Esophagus squamous epithelium (tissue), 5 donors: ENCODE measurements around the gene SKIC3. TPM values are rescaled to one million over a fixed set of nuclear protein-coding genes. Genes with fewer than 3 reads are reported as not detected.

Source experiments
- DNase-seq: peaks from one replicate; lab custom pipeline; 2025; lab: John Stamatoyannopoulos, UW
- H3K27ac ChIP-seq, 4 donors: fragments of 200-600 bp; sonication (generic); one replicate each; pipeline ENCODE4 v1.5.1; 2016 to 2019; ENCODE audit warnings: mild to moderate bottlenecking in 1 of 4
- H3K27me3 ChIP-seq, 4 donors: fragments of 200-600 bp; sonication (generic); 1 replicate in 3 of 4; 2 replicates in 1 of 4; pipeline versions ENCODE4 v1.5.1 to v1.6.0; 2017 to 2021; ENCODE audit warnings: antibody characterized with exemption in 1 of 4
- H3K36me3 ChIP-seq, 3 donors: fragments of 200-600 bp; sonication (generic); one replicate each; pipeline ENCODE4 v1.5.1; 2016 to 2019
- H3K4me1 ChIP-seq, 3 donors: fragments of 200-600 bp; sonication (generic); one replicate each; pipeline ENCODE4 v1.5.1; 2017 to 2019
- H3K4me3 ChIP-seq, 4 donors: fragments of 200-600 bp; sonication (generic); 1 replicate in 3 of 4; 2 replicates in 1 of 4; pipeline ENCODE4 v1.5.1; 2016 to 2019; ENCODE audit warnings: mild to moderate bottlenecking in 2 of 4, moderate library complexity in 1 of 4
- H3K9me3 ChIP-seq, 3 donors: fragments of 200-600 bp; sonication (generic); one replicate each; pipeline ENCODE4 v1.5.1; 2016 to 2019
- POLR2A ChIP-seq, 4 donors: fragments of 450-650 bp; IDR thresholded peaks; one replicate each; pipeline ENCODE4 v1.6.1; 2017; ENCODE audit warnings: antibody characterized with exemption in 4 of 4, mild to moderate bottlenecking in 4 of 4, moderate library complexity in 3 of 4
- WGBS, 2 donors: methylation state at CpG; one replicate each; pipeline ENCODE4 v1.1.5; 2018; 5-methylcytosine and 5-hydroxymethylcytosine counted together
- intact Hi-C: fragments of 100-400 bp; cut with DNase I; formaldehyde crosslinking; loops from one replicate; pipeline ENCODE4 v1.15.0; 2022
- total RNA-seq, 4 donors: library from RNA; depleted of rRNA; stranded (reverse); fragments of >200 nt; gene quantifications; one replicate each; pipeline ENCODE4 v1.1.0, GENCODE V29; 2016
- TF ChIP-seq, protein P1 (sequence below), 6 experiments: fragments of 450-650 bp in 4 of 6; fragments of 200-600 bp in 2 of 6; sonication (generic) in 2 of 6; IDR thresholded peaks; one replicate each; pipeline ENCODE4 v1.5.1; 2016 to 2019; ENCODE audit warnings: antibody characterized with exemption in 6 of 6, mild to moderate bottlenecking in 4 of 6, moderate library complexity in 4 of 6
- donor health status: DM: yes; HTN: yes; CAD: no.

SKIC3 gene
- total RNA-seq, result 10 to 100 TPM; 27.0 to 71.3 (median 41.6) TPM

DNA sequence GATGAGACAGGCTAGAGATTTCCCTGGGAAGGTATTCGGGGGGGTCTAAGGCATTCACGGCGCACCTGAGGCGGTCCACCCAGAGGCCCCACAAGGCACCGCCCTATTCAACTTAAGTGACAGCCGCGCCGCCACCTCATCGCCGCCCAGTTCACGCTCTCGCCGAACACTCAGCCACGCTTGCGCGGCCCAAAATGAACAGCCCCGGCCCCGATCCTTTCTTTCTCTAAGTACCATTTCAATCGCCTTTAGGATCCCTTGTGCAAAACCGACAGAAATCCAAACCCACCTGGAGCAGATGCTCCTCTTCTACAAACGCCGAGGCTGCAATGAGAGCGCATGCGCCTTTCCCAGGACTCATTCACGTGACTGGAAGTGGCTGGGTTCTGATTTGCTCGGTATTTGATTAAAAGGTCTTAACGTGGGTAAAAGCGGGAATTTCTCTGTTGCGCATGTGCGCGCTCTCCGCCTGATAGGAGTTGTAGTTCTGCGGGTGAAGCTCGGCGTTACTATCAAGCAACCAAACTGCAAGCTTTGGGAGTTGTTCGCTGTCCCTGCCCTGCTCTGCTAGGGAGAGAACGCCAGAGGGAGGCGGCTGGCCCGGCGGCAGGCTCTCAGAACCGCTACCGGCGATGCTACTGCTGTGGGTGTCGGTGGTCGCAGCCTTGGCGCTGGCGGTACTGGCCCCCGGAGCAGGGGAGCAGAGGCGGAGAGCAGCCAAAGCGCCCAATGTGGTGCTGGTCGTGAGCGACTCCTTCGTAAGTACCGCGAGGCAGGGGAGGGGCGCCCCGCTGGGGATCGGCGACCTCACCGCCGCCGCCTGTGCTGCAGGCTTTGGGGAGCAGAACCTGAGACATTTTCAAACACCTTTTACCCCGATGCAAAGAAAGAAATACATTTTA lies at the start of gene SKIC3, which contains the start of gene ARSK:
Gene SKIC3 (minus strand): TSS at position 331 of the 902 bp plus-strand sequence. CDS start 7,827 bp downstream, outside the sequence.
Gene ARSK (plus strand): TSS at position 455 of the 902 bp plus-strand sequence. CDS start 178 bp downstream, at position 633.
- peak; percentile 83 for DNase-seq
- TF ChIP-seq POLR2A (IDR thresholded peaks at IDR 0.05), result peak in 3 of 4 donors; percentile 87 to 88 (median 87)
- TF ChIP-seq, protein P1, sequence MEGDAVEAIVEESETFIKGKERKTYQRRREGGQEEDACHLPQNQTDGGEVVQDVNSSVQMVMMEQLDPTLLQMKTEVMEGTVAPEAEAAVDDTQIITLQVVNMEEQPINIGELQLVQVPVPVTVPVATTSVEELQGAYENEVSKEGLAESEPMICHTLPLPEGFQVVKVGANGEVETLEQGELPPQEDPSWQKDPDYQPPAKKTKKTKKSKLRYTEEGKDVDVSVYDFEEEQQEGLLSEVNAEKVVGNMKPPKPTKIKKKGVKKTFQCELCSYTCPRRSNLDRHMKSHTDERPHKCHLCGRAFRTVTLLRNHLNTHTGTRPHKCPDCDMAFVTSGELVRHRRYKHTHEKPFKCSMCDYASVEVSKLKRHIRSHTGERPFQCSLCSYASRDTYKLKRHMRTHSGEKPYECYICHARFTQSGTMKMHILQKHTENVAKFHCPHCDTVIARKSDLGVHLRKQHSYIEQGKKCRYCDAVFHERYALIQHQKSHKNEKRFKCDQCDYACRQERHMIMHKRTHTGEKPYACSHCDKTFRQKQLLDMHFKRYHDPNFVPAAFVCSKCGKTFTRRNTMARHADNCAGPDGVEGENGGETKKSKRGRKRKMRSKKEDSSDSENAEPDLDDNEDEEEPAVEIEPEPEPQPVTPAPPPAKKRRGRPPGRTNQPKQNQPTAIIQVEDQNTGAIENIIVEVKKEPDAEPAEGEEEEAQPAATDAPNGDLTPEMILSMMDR (IDR thresholded peaks at IDR 0.05), result peak; percentile 4 to 51 (median 36)
- peak within 1 kb of the TSS; percentile 84 to 95 (median 92) for H3K27ac ChIP-seq
- H3K36me3 ChIP-seq, result peaks cover 0 to 13% (median 0%) of the 10 kb centered on the region in 3 donors
- intact Hi-C loops, result no loop called here
- H3K4me1 ChIP-seq, result peaks cover 8 to 45% (median 12%) of the 10 kb centered on the region in 3 donors
- H3K9me3 ChIP-seq, result no peaks in the 10 kb centered on the region
- H3K27me3 ChIP-seq, result no peaks in the 10 kb centered on the region
- peak within 1 kb of the TSS; percentile 63 to 94 (median 77) for H3K4me3 ChIP-seq
- WGBS, 2 donors, result 0% methylated on average over 24 to 40 of the region's 63 CpGs

DNA sequence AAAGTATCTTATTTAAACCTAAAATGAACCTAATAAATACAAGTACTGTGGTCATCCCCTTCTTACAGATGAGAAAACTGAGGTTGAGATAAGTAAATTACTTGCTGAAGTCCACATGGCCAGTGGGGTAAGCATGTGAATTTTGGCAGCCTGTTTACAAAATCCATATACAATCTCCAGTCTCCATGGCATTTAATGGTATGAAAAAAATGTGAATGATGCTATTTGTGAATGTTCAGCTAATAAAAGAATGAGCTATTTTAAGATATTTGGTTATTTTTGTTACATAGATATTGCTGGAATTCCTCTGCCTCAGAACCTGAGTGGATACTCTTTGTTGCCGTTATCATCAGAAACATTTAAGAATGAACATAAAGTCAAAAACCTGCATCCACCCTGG lies 45.8 kb upstream of the SKIC3 start:
- intact Hi-C loops, result no loop called here
- DNase-seq, result no peak
- 86 to 93% methylated on average over 1 of the region's 1 CpG for WGBS, 2 donors
- TF ChIP-seq POLR2A (IDR thresholded peaks at IDR 0.05), result no peak
- TF ChIP-seq, protein P1 (IDR thresholded peaks at IDR 0.05), result no peak
- no peaks in the 10 kb centered on the region for H3K9me3 ChIP-seq
- H3K36me3 ChIP-seq, result peaks cover 0 to 7% (median 0%) of the 10 kb centered on the region in 3 donors
- H3K27me3 ChIP-seq, result no peaks in the 10 kb centered on the region
- H3K4me1 ChIP-seq, result no peaks in the 10 kb centered on the region
- H3K4me3 ChIP-seq, result no peak overlapping the region
- H3K27ac ChIP-seq, result no peak overlapping the region

DNA sequence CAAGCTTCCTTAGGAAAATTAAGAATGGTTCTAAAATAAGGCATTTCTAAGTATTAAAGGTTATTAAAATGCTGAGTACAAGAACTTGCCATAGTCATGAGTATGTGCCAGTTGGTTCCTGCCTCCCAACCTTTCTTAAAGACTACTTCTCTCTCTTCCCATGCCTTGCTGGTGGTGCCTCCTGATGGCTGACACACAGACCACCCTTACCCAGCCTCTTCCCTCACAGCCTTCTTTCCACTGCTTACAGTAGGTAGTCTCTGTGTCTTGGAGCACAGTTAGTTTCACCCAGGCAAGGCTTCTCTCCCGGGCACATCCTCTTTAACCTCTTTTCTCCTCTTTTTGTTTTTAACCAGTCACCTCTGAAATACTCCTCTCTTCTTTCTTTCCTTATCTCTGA lies 44.5 kb upstream of the SKIC3 start:
- 96 to 100% methylated on average over 1 of the region's 1 CpG for WGBS, 2 donors

DNA sequence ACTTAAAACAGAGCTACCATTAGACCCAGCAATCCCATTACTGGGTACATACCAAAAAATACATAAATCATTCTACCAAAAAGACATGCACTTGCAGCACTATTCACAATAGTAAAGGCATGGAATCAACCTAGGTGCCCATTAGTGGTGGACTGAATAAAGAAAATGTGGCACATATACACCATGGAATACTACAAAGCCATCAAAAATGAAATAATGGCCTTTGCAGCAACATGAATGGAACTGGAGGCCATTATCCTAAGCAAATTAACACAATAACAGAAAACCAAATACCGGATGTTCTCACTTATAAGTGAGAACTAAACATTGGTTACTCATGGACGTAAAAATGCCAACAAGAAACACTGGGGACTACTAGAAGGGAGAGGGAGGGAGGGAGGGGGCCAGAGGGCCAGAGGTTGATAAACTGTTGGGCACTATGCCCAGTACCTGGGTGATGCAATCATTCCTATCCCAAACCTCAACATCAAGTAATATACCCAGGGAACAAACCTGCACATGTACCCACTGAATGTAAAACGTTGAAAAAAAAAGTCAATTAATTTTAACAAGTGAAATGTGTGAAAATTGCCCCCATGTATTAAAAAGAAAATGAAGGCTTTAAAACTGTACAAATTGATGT lies 40.6 kb upstream of the SKIC3 start:
- Histone ChIP-seq H3K4me3 (no peak overlapping the region), H3K36me3 (no peaks in the 10 kb centered on the region), H3K9me3 (no peaks in the 10 kb centered on the region), H3K27me3 (no peaks in the 10 kb centered on the region), H3K27ac (no peak overlapping the region), H3K4me1 (no peaks in the 10 kb centered on the region)
- intact Hi-C loops, result no loop called here
- WGBS, 2 donors, result 85 to 94% methylated on average over 3 of the region's 3 CpGs
- TF ChIP-seq POLR2A (IDR thresholded peaks at IDR 0.05), result no peak
- TF ChIP-seq, protein P1 (IDR thresholded peaks at IDR 0.05), result no peak
- DNase-seq, result no peak

More for the DNA sequence above, 44.5 kb upstream of the SKIC3 start:
- Histone ChIP-seq H3K27me3 (no peaks in the 10 kb centered on the region), H3K36me3 (peaks cover 0 to 7% (median 0%) of the 10 kb centered on the region in 3 donors), H3K9me3 (no peaks in the 10 kb centered on the region), H3K27ac (no peak overlapping the region), H3K4me1 (no peaks in the 10 kb centered on the region), H3K4me3 (no peak overlapping the region)
- intact Hi-C loops, result no loop called here
- TF ChIP-seq, protein P1 (IDR thresholded peaks at IDR 0.05), result no peak
- no peak for TF ChIP-seq POLR2A (IDR thresholded peaks at IDR 0.05)
- DNase-seq, result no peak
